GM19193 (cell line): ENCODE measurements around the gene PRG3.

ENCODE experiments used
- POLR2A ChIP-seq: IDR thresholded peaks from 4 replicates; pipeline ENCODE4 v1.6.1; 2011; ENCODE audit not compliant: insufficient read depth, insufficient read length; ENCODE audit errors: extremely low read depth

Gene PRG3

DNA sequence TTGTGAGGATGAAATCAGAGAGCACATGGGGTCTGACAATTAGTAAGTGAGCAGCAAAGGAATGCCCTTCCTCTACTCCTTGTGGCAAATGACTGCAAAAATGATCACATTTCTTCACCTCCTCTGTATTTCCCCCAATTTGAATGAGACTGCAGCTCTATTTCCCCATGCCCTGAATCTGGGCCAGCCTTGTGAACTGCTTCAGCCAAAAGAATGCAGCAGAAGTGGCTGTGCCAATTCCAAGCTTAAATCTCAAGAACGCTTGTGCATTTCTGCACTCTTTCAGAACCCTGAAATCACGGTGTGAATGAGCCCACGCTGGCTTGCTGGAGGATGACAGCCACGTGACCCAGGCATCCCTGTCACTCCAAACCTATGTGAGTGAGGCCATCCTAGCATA lies 36.1 kb upstream of the PRG3 start:
- no peak for TF ChIP-seq POLR2A

- no peak for TF ChIP-seq POLR2A
These were observed 35.5 kb upstream of the PRG3 start for GRCh38 chr11:57416436-57416835.

GRCh38 chr11:57414612-57415212 lies 33.8 kb upstream of the PRG3 start:
- no peak for TF ChIP-seq POLR2A

DNA sequence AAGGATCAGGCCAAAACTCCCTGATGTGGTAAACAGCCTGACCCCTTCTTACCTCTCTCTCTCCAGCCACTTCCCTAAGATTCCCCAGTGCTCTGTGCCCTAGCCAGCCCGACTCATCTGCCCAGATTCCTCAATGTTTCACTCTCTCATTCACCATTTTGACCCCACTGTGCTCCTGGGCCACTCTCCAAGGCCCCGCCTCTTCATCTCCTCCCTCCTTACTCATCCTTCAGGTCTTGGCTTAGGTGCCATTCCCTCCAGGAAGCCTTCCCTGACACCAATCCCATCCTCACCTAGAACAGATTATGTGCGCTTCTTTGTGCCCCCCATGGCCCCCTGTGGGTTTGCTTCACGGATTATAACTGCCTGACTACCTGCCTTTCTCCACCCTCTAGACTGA lies 32.7 kb upstream of the PRG3 start:
- TF ChIP-seq POLR2A, result no peak

DNA sequence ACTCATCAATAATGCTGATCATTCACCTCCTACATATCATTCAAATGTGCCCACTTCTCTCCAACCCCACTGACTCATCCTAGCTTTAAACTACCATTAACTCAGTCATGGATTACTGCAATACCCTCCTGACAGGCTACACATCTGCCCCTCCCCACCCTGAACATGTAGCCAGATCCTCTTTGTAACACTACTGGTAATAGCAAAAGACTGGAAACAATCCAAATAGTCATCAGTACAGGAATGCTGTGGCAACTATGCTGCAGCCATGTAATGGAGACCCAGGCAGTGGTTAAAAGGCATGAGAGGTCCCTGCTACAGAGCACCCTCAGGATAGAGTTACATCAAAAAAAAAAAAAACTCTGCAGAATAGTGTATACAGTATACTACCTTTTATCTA lies 29.3 kb upstream of the PRG3 start:
- no peak for TF ChIP-seq POLR2A

GRCh38 chr11:57409321-57410100 lies 28.6 kb upstream of the PRG3 start:
- no peak for TF ChIP-seq POLR2A

GRCh38 chr11:57408771-57409170 lies 27.8 kb upstream of the PRG3 start:
- TF ChIP-seq POLR2A, result no peak

DNA sequence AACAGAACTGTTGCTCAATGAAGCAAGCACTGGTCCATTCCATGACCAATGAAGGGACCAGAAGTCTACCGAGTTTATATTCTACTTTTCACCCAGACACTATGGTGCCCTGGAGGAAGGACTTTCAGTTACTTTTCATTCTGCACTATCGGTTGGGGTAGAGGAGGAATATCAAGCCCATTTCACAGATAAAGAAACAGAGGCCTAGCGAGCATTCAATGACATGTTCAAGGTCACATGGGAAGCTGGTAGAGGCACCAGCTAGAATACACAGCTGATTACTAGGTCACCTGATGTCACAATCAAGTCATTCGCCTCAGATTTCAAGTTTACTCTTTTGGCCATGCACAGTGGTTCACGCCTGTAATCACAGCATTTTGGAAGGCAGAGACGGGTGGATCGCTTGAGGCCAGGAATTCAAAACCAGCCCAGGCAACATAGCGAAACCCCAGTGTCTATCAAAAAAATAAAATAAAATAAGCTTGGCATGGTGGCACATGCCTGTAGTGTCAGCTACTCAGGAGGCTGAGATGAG lies 27.1 kb upstream of the PRG3 start:
- no peak for TF ChIP-seq POLR2A

DNA sequence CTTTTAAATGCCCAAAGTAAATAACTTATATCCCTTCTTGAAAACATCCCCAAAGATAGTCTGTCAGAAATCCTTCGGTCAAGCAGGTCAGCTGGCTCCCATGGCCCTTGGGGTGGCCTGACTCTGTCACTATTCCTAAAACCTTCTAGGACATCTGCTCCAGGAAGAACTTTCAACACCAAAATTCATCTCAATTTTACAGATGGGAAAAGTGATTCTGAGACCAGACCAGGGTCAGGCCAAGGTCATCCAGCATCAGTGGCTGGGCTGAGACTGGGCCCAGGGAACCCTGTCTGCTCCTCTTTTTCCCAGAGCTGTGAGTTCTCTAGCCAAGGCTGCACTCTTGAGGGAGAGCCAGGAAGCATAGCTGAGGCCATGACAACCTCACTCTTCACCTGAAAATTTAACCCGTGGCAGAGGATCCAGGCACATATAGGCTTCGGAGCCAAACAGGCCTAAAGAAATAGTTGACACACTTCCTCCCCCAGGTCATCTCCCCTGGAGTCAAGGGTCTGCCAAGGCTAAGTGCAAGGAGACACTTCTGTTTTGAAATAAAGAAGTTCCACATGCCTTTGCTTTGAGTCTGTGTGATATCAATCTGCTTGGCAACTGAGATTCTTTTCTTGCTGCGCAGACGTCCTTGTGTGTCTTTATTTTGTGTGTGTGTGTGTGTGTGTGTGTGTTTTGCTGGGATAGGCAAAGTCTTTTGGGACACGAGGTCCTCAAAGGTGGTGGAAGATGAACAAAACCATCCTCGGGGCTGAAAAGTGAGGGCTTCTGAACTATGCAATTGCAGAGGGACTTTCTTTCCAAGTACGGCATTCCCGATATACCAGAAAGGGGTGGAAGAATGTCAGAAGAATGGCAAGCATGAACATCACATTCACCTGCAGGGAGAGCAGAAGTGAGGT lies 26.3 kb upstream of the PRG3 start:
- TF ChIP-seq POLR2A, result peak; percentile 4

DNA sequence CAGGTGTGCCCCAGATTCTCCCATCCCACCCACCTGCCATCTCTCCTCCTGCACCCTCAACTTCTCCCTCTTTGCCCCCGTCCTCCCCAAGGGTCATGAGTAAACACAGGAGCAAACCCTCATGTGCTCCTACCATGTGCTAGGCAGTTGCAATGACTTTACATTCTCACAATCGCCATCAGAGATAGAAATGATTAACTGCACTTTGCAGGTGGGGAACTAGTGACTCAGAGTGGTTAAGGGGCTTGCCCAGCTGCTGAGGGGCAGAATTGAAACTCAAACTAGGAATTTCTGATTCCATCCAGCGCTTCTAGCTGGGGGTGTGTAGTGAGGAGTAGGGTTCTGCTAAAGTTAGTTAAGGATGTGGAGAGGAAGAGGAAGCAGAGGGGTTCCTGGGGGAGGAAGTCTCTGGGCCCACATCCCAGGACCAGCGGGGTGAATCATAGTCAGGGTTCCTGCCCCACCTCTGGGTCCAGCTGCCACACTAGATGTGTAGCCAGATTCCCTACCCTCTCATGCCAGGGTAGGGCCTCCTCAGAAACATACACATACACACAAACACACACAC lies 25.5 kb upstream of the PRG3 start:
- peak; percentile 22 for TF ChIP-seq POLR2A

DNA sequence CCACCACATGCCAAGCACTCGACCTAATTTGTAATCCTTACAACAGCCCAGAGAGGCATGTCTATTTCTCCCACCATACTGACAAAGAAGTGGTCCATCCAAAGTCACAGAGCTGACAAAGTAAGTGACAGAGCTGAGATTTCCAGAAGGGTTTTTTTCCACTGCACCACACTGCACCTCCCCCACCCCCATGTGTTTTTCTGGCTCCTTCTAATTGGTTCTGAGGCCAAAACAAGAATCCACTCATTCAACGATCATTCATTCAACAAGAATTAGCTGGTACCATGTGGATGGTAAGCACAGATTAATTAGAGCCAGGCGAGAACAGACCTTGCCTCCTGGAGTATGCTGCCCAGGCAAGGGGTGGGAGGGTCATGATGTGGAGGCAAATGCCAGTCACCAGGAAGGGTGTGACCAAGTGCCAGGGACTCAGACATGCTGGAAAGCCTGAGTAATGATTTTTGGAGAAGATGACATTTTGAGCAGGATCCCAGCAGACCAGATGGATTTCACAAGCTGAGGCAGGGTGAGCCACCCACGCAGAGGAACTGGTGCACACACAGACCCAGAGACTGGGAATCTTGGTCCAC lies 24.4 kb upstream of the PRG3 start:
- TF ChIP-seq POLR2A, result no peak

GRCh38 chr11:57403802-57404147 lies 22.8 kb upstream of the PRG3 start:
- no peak for TF ChIP-seq POLR2A

- no peak for TF ChIP-seq POLR2A
These were observed 21.4 kb upstream of the PRG3 start for GRCh38 chr11:57402188-57403002.

DNA sequence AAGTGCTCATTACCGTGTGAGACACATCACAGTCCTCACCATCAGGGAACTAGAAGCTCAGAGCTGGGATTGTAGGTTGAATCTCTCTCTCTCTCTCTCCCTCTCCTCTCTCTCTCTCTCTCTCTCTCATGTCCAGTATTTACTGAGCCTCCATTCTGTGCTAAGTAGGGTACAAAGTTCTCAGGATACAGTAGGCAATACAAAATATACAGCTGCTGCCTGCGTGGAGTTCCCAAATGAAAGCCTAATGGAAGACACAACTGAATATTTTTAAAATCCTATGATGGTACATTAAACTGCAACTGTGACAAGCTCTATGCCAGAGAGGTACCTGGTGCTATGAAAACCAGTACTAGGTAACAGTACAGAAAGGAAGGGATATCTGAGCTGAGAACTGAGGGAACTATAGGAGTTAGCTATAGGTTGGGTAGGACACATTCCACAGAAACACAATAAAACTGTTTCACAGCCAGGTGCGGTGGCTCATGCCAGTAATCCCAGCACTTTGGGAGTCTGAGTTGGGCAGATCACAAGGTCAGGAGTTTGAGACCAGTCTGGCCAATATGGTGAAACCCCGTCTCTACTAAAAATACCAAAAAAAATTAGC lies 19.1 kb upstream of the PRG3 start:
- no peak for TF ChIP-seq POLR2A

GRCh38 chr11:57399221-57399620 lies 18.3 kb upstream of the PRG3 start:
- no peak for TF ChIP-seq POLR2A
